Spinal cord (tissue), 10 donors: ENCODE measurements around the gene GLRA2. TPM values are rescaled to one million over a fixed set of nuclear protein-coding genes. Genes with fewer than 3 reads are reported as not detected.
A peak's percentile ranks its signal among the peaks of the same experiment; 100 is the strongest.

ENCODE experiments used
- DNase-seq, 6 donors: peaks; one replicate each; pipeline versions ENCODE4 v3.0.0 to v3.0.0-alpha.2; 2013 to 2015; ENCODE audit warnings: low spot score in 6 of 6, low read depth in 4 of 6
- H3K27ac ChIP-seq: one replicate; pipeline ENCODE4 v1.5.1; 2013; ENCODE audit warnings: low read depth, low read length, control low read depth
- H3K27me3 ChIP-seq: one replicate; pipeline ENCODE4 v1.6.1; 2013; ENCODE audit warnings: low read length; ENCODE audit not compliant: control insufficient read depth, insufficient read depth
- H3K36me3 ChIP-seq: one replicate; pipeline ENCODE4 v1.6.1; 2013; ENCODE audit warnings: low read length; ENCODE audit not compliant: control insufficient read depth, insufficient read depth
- H3K4me1 ChIP-seq: one replicate; pipeline ENCODE4 v1.6.1; 2013; ENCODE audit warnings: low read length; ENCODE audit not compliant: control insufficient read depth, insufficient read depth
- H3K4me3 ChIP-seq: one replicate; pipeline ENCODE4 v1.5.1; 2013; ENCODE audit warnings: low read depth, low read length, control low read depth
- H3K9me3 ChIP-seq: one replicate; pipeline ENCODE4 v1.6.1; 2013; ENCODE audit warnings: low read length; ENCODE audit not compliant: control insufficient read depth, insufficient read depth
- WGBS: methylation state at CpG from one replicate; pipeline ENCODE4 v1.1.5; 2013; ENCODE audit warnings: missing lambda C conversion rate; ENCODE audit not compliant: insufficient coverage; 5-methylcytosine and 5-hydroxymethylcytosine counted together
- polyA plus RNA-seq, 2 donors: library from polyadenylated mRNA; unstranded; fragments of 120-200 nt; gene quantifications; one replicate each; pipeline ENCODE4 v1.2.1, GENCODE V29; 2013; ENCODE audit not compliant: insufficient read length in 2 of 2
- total RNA-seq, 2 donors: library from RNA; depleted of rRNA in 1 of 2; stranded (reverse); fragments of 120-200 nt in 1 of 2; fragments of >200 nt in 1 of 2; gene quantifications; one replicate each; pipeline versions ENCODE4 v1.2.3 to v1.2.4, GENCODE V29; 2013 to 2014
- donor health status: healthy.

Gene GLRA2
- total and polyA plus RNA-seq, 4 donors: 14.4 to 53.7 (median 50.8) TPM

- Histone ChIP-seq H3K4me3 (no peak overlapping the region), H3K27ac (no peak overlapping the region), H3K9me3 (no peaks in the 10 kb centered on the region), H3K4me1 (no peaks in the 10 kb centered on the region), H3K27me3 (no peaks in the 10 kb centered on the region), H3K36me3 (no peaks in the 10 kb centered on the region)
- no peak for DNase-seq
- 53% methylated on average over 2 of the region's 5 CpGs for WGBS
Measured at GRCh38 chrX:14618177-14618965, 89.0 kb downstream of the GLRA2 start.

- WGBS: no CpG with 5 or more reads among the region's 3 CpGs
- H3K9me3 ChIP-seq: no peaks in the 10 kb centered on the region
Measured at GRCh38 chrX:14630733-14631132, 101.4 kb downstream of the GLRA2 start.

GRCh38 chrX:14641681-14642655, 112.6 kb downstream of the GLRA2 start:
- peak in 2 of 6 donors; percentile 3 to 29 for DNase-seq

More at GRCh38 chrX:14630733-14631132, 101.4 kb downstream of the GLRA2 start:
- Histone ChIP-seq H3K36me3 (no peaks in the 10 kb centered on the region), H3K27me3 (no peaks in the 10 kb centered on the region), H3K4me3 (no peak overlapping the region), H3K4me1 (no peaks in the 10 kb centered on the region), H3K27ac (no peak overlapping the region)
- no peak for DNase-seq

GRCh38 chrX:14660970-14661369, 131.6 kb downstream of the GLRA2 start:
- WGBS: no CpG with 5 or more reads among the region's 2 CpGs
- H3K4me1 ChIP-seq: no peaks in the 10 kb centered on the region
- no peaks in the 10 kb centered on the region for H3K27me3 ChIP-seq
- H3K27ac ChIP-seq: no peak overlapping the region
- no peak overlapping the region for H3K4me3 ChIP-seq
- DNase-seq: no peak
- H3K9me3 ChIP-seq: no peaks in the 10 kb centered on the region
- no peaks in the 10 kb centered on the region for H3K36me3 ChIP-seq

More at GRCh38 chrX:14641681-14642655, 112.6 kb downstream of the GLRA2 start:
- no CpG with 5 or more reads among the region's 4 CpGs for WGBS
- Histone ChIP-seq H3K4me1 (no peaks in the 10 kb centered on the region), H3K36me3 (no peaks in the 10 kb centered on the region), H3K4me3 (no peak overlapping the region), H3K9me3 (no peaks in the 10 kb centered on the region), H3K27ac (no peak overlapping the region), H3K27me3 (no peaks in the 10 kb centered on the region)

- no peak overlapping the region for H3K4me3 ChIP-seq
- H3K9me3 ChIP-seq: no peaks in the 10 kb centered on the region
- no peak for DNase-seq
- H3K27ac ChIP-seq: no peak overlapping the region
- WGBS: no CpG with 5 or more reads among the region's 1 CpG
- peaks cover 4% of the 10 kb centered on the region for H3K27me3 ChIP-seq
- no peaks in the 10 kb centered on the region for H3K4me1 ChIP-seq
- H3K36me3 ChIP-seq: no peaks in the 10 kb centered on the region
Measured at GRCh38 chrX:14670819-14671218, 141.5 kb downstream of the GLRA2 start.

GRCh38 chrX:14672611-14673172, 143.4 kb downstream of the GLRA2 start:
- Histone ChIP-seq H3K4me3 (no peak overlapping the region), H3K36me3 (no peaks in the 10 kb centered on the region), H3K27me3 (peaks cover 4% of the 10 kb centered on the region), H3K27ac (no peak overlapping the region), H3K4me1 (no peaks in the 10 kb centered on the region), H3K9me3 (no peaks in the 10 kb centered on the region)
- DNase-seq: no peak
- WGBS: 83% methylated on average over 4 of the region's 5 CpGs

- no peaks in the 10 kb centered on the region for H3K9me3 ChIP-seq
- H3K27ac ChIP-seq: no peak overlapping the region
- no peak for DNase-seq
- H3K4me1 ChIP-seq: no peaks in the 10 kb centered on the region
- WGBS: no CpG with 5 or more reads among the region's 1 CpG
- H3K36me3 ChIP-seq: no peaks in the 10 kb centered on the region
- H3K4me3 ChIP-seq: no peak overlapping the region
- peaks cover 2% of the 10 kb centered on the region for H3K27me3 ChIP-seq
Measured at GRCh38 chrX:14673236-14673635, 143.9 kb downstream of the GLRA2 start.

- no peaks in the 10 kb centered on the region for H3K9me3 ChIP-seq
- peaks cover 2% of the 10 kb centered on the region for H3K27me3 ChIP-seq
- H3K27ac ChIP-seq: no peak overlapping the region
- no peak overlapping the region for H3K4me3 ChIP-seq
- H3K36me3 ChIP-seq: no peaks in the 10 kb centered on the region
- 13% methylated on average over 1 of the region's 4 CpGs for WGBS
- H3K4me1 ChIP-seq: no peaks in the 10 kb centered on the region
- DNase-seq: peak in 2 of 6 donors; percentile 61 to 64
Measured at GRCh38 chrX:14673764-14674163, 144.4 kb downstream of the GLRA2 start.

GRCh38 chrX:14675500-14675899, 146.2 kb downstream of the GLRA2 start:
- no CpG with 5 or more reads among the region's 1 CpG for WGBS
- DNase-seq: peak in 1 of 6 donors; percentile 8
- H3K36me3 ChIP-seq: no peaks in the 10 kb centered on the region
- peaks cover 2% of the 10 kb centered on the region for H3K27me3 ChIP-seq
- no peaks in the 10 kb centered on the region for H3K4me1 ChIP-seq
- H3K4me3 ChIP-seq: no peak overlapping the region
- no peak overlapping the region for H3K27ac ChIP-seq
- H3K9me3 ChIP-seq: no peaks in the 10 kb centered on the region
